Measurements from ENCODE around the gene ARAP1. TPM values are rescaled to one million over a fixed set of nuclear protein-coding genes. Genes with fewer than 3 reads are reported as not detected.

The ARAP1 gene
- polyA plus RNA-seq, 1 experiment = 52.4 TPM

- DNase-seq (ENCODE audit: low read depth, low spot score) = no peak
- Histone ChIP-seq H3K27ac (ENCODE audit: low read depth, low read length) (no peak overlapping the region), H3K9me3 (ENCODE audit: control insufficient read depth, insufficient read depth, low read length) (no peaks in the 10 kb centered on the region), H3K4me3 (ENCODE audit: low read depth, low read length) (no peak overlapping the region), H3K27me3 (ENCODE audit: control insufficient read depth, insufficient read depth, low read length) (no peaks in the 10 kb centered on the region)
- ChIA-PET POLR2A (no interaction called here), CTCF (no interaction called here)
- no peak for TF ChIP-seq CTCF (IDR thresholded peaks at IDR 0.05; ENCODE audit: low read depth, low read length)
Observed at GRCh38 chr11:72742513-72743320, 9.5 kb downstream of the ARAP1 start.

GRCh38 chr11:72741849-72742512 is 10.2 kb downstream of the ARAP1 start:
- no peak overlapping the region for H3K27ac ChIP-seq (ENCODE audit: low read depth, low read length)
- H3K9me3 ChIP-seq (ENCODE audit: control insufficient read depth, insufficient read depth, low read length) = no peaks in the 10 kb centered on the region
- no peak for DNase-seq (ENCODE audit: low read depth, low spot score)
- CTCF ChIA-PET = no interaction called here
- no peaks in the 10 kb centered on the region for H3K27me3 ChIP-seq (ENCODE audit: control insufficient read depth, insufficient read depth, low read length)
- POLR2A ChIA-PET = no interaction called here
- no peak for TF ChIP-seq CTCF (IDR thresholded peaks at IDR 0.05; ENCODE audit: low read depth, low read length)
- no peak overlapping the region for H3K4me3 ChIP-seq (ENCODE audit: low read depth, low read length)

- no peak overlapping the region for H3K4me3 ChIP-seq (ENCODE audit: low read depth, low read length)
- ChIA-PET CTCF (interaction anchor here (0.9 kb wide), 1 partner anchor 17 kb away, joined by 5 read pairs; no protein-coding TSS in a partner anchor), POLR2A (no interaction called here)
- no peaks in the 10 kb centered on the region for H3K9me3 ChIP-seq (ENCODE audit: control insufficient read depth, insufficient read depth, low read length)
- TF ChIP-seq CTCF (IDR thresholded peaks at IDR 0.05; ENCODE audit: low read depth, low read length) = no peak
- H3K27me3 ChIP-seq (ENCODE audit: control insufficient read depth, insufficient read depth, low read length) = no peaks in the 10 kb centered on the region
- no peak overlapping the region for H3K27ac ChIP-seq (ENCODE audit: low read depth, low read length)
- no peak for DNase-seq (ENCODE audit: low read depth, low spot score)
Observed at GRCh38 chr11:72741429-72741833, 10.8 kb downstream of the ARAP1 start.

DNA sequence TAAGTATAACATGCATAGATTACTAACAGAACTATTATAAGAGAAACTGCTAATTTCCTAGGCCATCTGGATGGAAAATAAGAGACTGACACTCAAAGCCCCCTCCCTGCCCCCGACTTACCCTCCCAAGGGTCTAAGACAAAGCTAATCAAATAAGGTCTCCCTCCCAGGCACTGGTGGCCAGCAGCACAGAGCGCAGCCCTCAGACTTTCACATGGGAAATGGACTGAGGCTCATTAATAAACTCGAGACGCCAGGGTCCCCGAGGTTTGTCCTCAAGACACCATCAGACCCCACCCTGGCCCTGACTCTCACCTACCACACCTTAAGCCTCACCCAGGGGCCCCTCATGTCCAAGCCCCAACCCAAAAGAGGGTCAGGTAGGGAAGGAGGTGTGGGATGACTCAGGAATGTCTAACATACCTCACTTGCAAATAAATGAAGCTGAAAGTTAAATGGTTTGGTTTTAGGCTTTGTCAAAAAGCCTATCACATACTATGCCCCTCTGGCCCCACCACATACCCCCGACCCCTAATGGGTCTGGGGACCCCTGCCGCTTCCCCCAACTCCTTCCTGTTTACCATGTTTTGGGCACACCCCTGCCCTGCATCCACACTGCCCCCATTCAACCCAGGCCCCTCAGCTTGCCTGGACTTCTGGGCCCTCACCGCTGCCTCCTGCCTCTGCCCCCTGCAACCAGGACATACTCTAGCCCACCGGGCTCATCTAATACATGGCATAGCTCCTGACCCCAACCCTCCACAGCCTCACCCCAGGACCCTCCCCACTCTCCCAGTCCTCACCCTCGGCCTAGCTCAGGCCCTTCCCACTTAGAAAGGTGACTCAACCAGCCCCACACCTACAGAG is 11.4 kb downstream of the ARAP1 start:
- no peaks in the 10 kb centered on the region for H3K9me3 ChIP-seq (ENCODE audit: control insufficient read depth, insufficient read depth, low read length)
- no peak overlapping the region for H3K27ac ChIP-seq (ENCODE audit: low read depth, low read length)
- DNase-seq (ENCODE audit: low read depth, low spot score) = no peak
- H3K4me3 ChIP-seq (ENCODE audit: low read depth, low read length) = no peak overlapping the region
- no peaks in the 10 kb centered on the region for H3K27me3 ChIP-seq (ENCODE audit: control insufficient read depth, insufficient read depth, low read length)
- ChIA-PET POLR2A (no interaction called here), CTCF (interaction anchor here (0.9 kb wide), 1 partner anchor 16 kb away, joined by 5 read pairs; no protein-coding TSS in a partner anchor)
- TF ChIP-seq CTCF (IDR thresholded peaks at IDR 0.05; ENCODE audit: low read depth, low read length) = no peak

Data from AG04450 (cell line).